Esophagus muscularis mucosa (tissue), 4 donors: ENCODE results near the gene DIPK1B. TPM values are rescaled to one million over a fixed set of nuclear protein-coding genes. Genes with fewer than 3 reads are reported as not detected.
A peak's percentile ranks its signal among the peaks of the same experiment; 100 is the strongest.

ENCODE experiments used
- DNase-seq: peaks from one replicate; pipeline ENCODE4 v3.0.0-alpha.2; 2017; ENCODE audit errors: extremely low spot score
- H3K27ac ChIP-seq, 4 donors: fragments of 200-600 bp; sonication (generic); replicated peaks in 1 of 4; 1 replicate in 3 of 4; 2 replicates in 1 of 4; pipeline ENCODE4 v1.5.1; 2016 to 2019; ENCODE audit warnings: mild to moderate bottlenecking in 1 of 4
- H3K27me3 ChIP-seq, 4 donors: fragments of 200-600 bp; sonication (generic); one replicate each; pipeline versions ENCODE4 v1.5.1 to v1.6.0; 2016 to 2019
- H3K36me3 ChIP-seq, 4 donors: fragments of 200-600 bp; sonication (generic); one replicate each; pipeline ENCODE4 v1.5.1; 2016 to 2019
- H3K4me1 ChIP-seq, 4 donors: fragments of 200-600 bp; sonication (generic); one replicate each; pipeline ENCODE4 v1.5.1; 2016 to 2019
- H3K4me3 ChIP-seq, 4 donors: fragments of 200-600 bp; sonication (generic); 1 replicate in 2 of 4; 2 replicates in 2 of 4; pipeline ENCODE4 v1.5.1; 2016 to 2019; ENCODE audit warnings: mild to moderate bottlenecking in 4 of 4, moderate library complexity in 1 of 4
- H3K9me3 ChIP-seq, 4 donors: fragments of 200-600 bp; sonication (generic); 1 replicate in 3 of 4; 2 replicates in 1 of 4; pipeline ENCODE4 v1.5.1; 2016 to 2019
- EP300 ChIP-seq: sonication (generic); formaldehyde crosslinking; IDR thresholded peaks from one replicate; pipeline ENCODE4 v1.6.1; 2017; ENCODE audit warnings: antibody characterized with exemption
- POLR2A ChIP-seq: fragments of 450-650 bp; IDR thresholded peaks from one replicate; pipeline ENCODE4 v1.6.1; 2017; ENCODE audit warnings: antibody characterized with exemption, moderate library complexity, mild to moderate bottlenecking, low read depth
- POLR2AphosphoS5 ChIP-seq, 2 donors: sonication (generic); formaldehyde crosslinking; IDR thresholded peaks; one replicate each; pipeline ENCODE4 v1.6.1; 2017; ENCODE audit warnings: antibody characterized with exemption in 2 of 2
- WGBS: methylation state at CpG from one replicate; pipeline ENCODE4 v1.1.5; 2018; 5-methylcytosine and 5-hydroxymethylcytosine counted together
- intact Hi-C: fragments of 100-400 bp; cut with DNase I; formaldehyde crosslinking; loops from one replicate; pipeline ENCODE4 v1.15.1; 2023
- total RNA-seq, 4 donors: library from RNA; depleted of rRNA; stranded (reverse); fragments of >200 nt; gene quantifications; one replicate each; pipeline versions ENCODE4 v1.1.0 to v1.2.1, GENCODE V29; 2016
- TF ChIP-seq, protein P1 (sequence below), 3 experiments: fragments of 200-600 bp in 2 of 3; fragments of 450-650 bp in 1 of 3; sonication (generic) in 2 of 3; IDR thresholded peaks; one replicate each; pipeline ENCODE4 v1.5.1; 2017 to 2019; ENCODE audit warnings: antibody characterized with exemption in 3 of 3, mild to moderate bottlenecking in 2 of 3, moderate library complexity in 1 of 3

Gene DIPK1B
- total RNA-seq, 4 donors from 2014 or later: 6.6 to 27.8 (median 21.5) TPM

- no peak overlapping the region for H3K4me3 ChIP-seq
- H3K27me3 ChIP-seq: peaks cover 0 to 56% (median 21%) of the 10 kb centered on the region in 4 donors
- TF ChIP-seq, protein P1, sequence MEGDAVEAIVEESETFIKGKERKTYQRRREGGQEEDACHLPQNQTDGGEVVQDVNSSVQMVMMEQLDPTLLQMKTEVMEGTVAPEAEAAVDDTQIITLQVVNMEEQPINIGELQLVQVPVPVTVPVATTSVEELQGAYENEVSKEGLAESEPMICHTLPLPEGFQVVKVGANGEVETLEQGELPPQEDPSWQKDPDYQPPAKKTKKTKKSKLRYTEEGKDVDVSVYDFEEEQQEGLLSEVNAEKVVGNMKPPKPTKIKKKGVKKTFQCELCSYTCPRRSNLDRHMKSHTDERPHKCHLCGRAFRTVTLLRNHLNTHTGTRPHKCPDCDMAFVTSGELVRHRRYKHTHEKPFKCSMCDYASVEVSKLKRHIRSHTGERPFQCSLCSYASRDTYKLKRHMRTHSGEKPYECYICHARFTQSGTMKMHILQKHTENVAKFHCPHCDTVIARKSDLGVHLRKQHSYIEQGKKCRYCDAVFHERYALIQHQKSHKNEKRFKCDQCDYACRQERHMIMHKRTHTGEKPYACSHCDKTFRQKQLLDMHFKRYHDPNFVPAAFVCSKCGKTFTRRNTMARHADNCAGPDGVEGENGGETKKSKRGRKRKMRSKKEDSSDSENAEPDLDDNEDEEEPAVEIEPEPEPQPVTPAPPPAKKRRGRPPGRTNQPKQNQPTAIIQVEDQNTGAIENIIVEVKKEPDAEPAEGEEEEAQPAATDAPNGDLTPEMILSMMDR (IDR thresholded peaks at IDR 0.05): no peak
- no peak for TF ChIP-seq POLR2AphosphoS5 (IDR thresholded peaks at IDR 0.05)
- no peak for TF ChIP-seq POLR2A
- TF ChIP-seq EP300: no peak
- H3K9me3 ChIP-seq: no peaks in the 10 kb centered on the region
- intact Hi-C loops: no loop called here
- peaks cover 0 to 17% (median 0%) of the 10 kb centered on the region in 4 donors for H3K36me3 ChIP-seq
- H3K27ac ChIP-seq: no peak overlapping the region
- no peak for DNase-seq
- 81% methylated on average over 5 of the region's 11 CpGs for WGBS
- H3K4me1 ChIP-seq: peaks cover 11 to 31% (median 23%) of the 10 kb centered on the region in 4 donors
Observed at GRCh38 chr9:136740069-136740468, 27.7 kb downstream of the DIPK1B start.

GRCh38 chr9:136740491-136740890 is 28.1 kb downstream of the DIPK1B start:
- Histone ChIP-seq H3K36me3 (peaks cover 0 to 17% (median 0%) of the 10 kb centered on the region in 4 donors), H3K4me1 (peaks cover 11 to 31% (median 23%) of the 10 kb centered on the region in 4 donors), H3K27ac (no peak overlapping the region), H3K27me3 (peaks cover 0 to 61% (median 21%) of the 10 kb centered on the region in 4 donors), H3K4me3 (no peak overlapping the region), H3K9me3 (no peaks in the 10 kb centered on the region)
- TF ChIP-seq EP300 (no peak), POLR2AphosphoS5 (IDR thresholded peaks at IDR 0.05) (no peak), POLR2A (no peak)
- TF ChIP-seq, protein P1 (IDR thresholded peaks at IDR 0.05): no peak
- 90% methylated on average over 16 of the region's 16 CpGs for WGBS
- intact Hi-C loops: no loop called here
- DNase-seq: no peak

- H3K4me3 ChIP-seq: peak overlapping the region; percentile 4 to 32 (median 16)
- peaks cover 0 to 17% (median 0%) of the 10 kb centered on the region in 4 donors for H3K36me3 ChIP-seq
- WGBS: 34% methylated on average over 34 of the region's 37 CpGs
- intact Hi-C loops: no loop called here
- no peak overlapping the region for H3K27ac ChIP-seq
- no peak for DNase-seq
- H3K4me1 ChIP-seq: peaks cover 11 to 31% (median 23%) of the 10 kb centered on the region in 4 donors
- TF ChIP-seq POLR2A (no peak), POLR2AphosphoS5 (IDR thresholded peaks at IDR 0.05) (peak in 1 of 2 donors; percentile 16), EP300 (no peak)
- TF ChIP-seq, protein P1 (IDR thresholded peaks at IDR 0.05): no peak
- H3K27me3 ChIP-seq: peaks cover 0 to 61% (median 21%) of the 10 kb centered on the region in 4 donors
- no peaks in the 10 kb centered on the region for H3K9me3 ChIP-seq
Observed at GRCh38 chr9:136740971-136741882, 28.9 kb downstream of the DIPK1B start.

- 59% methylated on average over 7 of the region's 32 CpGs for WGBS
- Histone ChIP-seq H3K27ac (no peak overlapping the region), H3K4me3 (peak overlapping the region; percentile 4 to 32 (median 23)), H3K36me3 (peaks cover 0 to 17% (median 0%) of the 10 kb centered on the region in 4 donors), H3K9me3 (no peaks in the 10 kb centered on the region), H3K4me1 (peaks cover 11 to 31% (median 23%) of the 10 kb centered on the region in 4 donors), H3K27me3 (peaks cover 0 to 68% (median 21%) of the 10 kb centered on the region in 4 donors)
- no peak for TF ChIP-seq POLR2A
- intact Hi-C loops: no loop called here
- DNase-seq: no peak
Observed at GRCh38 chr9:136741883-136742571, 29.7 kb downstream of the DIPK1B start.
